Measurements from ENCODE around the gene ZNF880.
A peak's percentile ranks its signal among the peaks of the same experiment; 100 is the strongest.

Gene ZNF880

DNA sequence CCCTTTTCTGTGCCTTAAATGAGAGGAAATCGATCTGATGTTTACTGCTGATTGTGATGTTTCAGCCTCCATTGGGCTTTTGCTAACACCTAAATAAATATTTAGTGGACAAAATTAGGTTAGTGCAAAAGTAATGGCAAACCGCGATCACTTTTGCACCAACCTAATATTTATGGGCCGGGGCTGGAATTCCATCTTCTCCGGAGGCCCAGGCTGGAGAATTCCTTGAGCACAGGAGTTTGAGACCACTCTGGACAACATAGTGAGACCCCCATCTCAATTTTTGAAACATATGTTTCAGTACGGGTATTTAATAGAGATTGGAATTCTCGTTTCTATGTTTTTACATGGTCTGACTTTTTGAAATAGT, 603 bp downstream of the ZNF880 start:
- peaks cover 27% of the 10 kb centered on the region for H3K36me3 ChIP-seq (ENCODE audit: insufficient read depth, low read depth, low read length)
- H3K9ac ChIP-seq (ENCODE audit: low read depth, low read length), result peak overlapping the region; percentile 92; the same call in 1 of the 2 replicates
- H3K9me3 ChIP-seq (ENCODE audit: insufficient read depth, low read depth, low read length), result peaks cover 58% of the 10 kb centered on the region
- peak overlapping the region; percentile 84 for H3K27ac ChIP-seq (ENCODE audit: low read length)
- H3K4me1 ChIP-seq (ENCODE audit: insufficient read depth, low read length), result no peaks in the 10 kb centered on the region
- H3K27me3 ChIP-seq (ENCODE audit: insufficient read depth, low read length), result no peaks in the 10 kb centered on the region
- peak overlapping the region; percentile 82; the same call in 1 of the 2 replicates for H3K4me3 ChIP-seq (ENCODE audit: low read length)

DNA sequence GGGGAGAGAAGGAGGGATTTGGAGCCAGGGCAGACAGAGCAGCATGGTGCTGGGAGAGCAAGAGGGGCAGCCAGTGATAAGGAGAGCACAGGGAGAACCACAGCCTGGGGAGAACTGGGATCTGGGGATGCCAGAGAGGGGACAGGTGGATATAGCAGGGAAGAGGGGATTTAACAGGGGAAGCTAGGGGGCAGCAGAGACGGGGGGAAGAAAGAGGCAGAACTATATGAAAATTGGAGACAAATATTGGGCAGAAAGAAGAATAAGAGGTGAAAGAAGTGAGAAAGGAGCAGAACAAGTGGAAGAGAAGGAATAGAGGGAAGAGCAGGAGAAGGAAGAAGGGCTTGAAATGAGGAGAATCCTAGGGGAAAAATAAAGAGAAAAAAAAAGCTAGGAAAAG, 21.4 kb downstream of the ZNF880 start:
- no peaks in the 10 kb centered on the region for H3K4me1 ChIP-seq (ENCODE audit: insufficient read depth, low read length)
- H3K9ac ChIP-seq (ENCODE audit: low read depth, low read length), result no peak overlapping the region
- no peak overlapping the region for H3K27ac ChIP-seq (ENCODE audit: low read length)
- H3K9me3 ChIP-seq (ENCODE audit: insufficient read depth, low read depth, low read length), result peaks cover 60% of the 10 kb centered on the region
- H3K27me3 ChIP-seq (ENCODE audit: insufficient read depth, low read length), result no peaks in the 10 kb centered on the region
- H3K4me3 ChIP-seq (ENCODE audit: low read length), result no peak overlapping the region
- H3K36me3 ChIP-seq (ENCODE audit: insufficient read depth, low read depth, low read length), result no peaks in the 10 kb centered on the region

DNA sequence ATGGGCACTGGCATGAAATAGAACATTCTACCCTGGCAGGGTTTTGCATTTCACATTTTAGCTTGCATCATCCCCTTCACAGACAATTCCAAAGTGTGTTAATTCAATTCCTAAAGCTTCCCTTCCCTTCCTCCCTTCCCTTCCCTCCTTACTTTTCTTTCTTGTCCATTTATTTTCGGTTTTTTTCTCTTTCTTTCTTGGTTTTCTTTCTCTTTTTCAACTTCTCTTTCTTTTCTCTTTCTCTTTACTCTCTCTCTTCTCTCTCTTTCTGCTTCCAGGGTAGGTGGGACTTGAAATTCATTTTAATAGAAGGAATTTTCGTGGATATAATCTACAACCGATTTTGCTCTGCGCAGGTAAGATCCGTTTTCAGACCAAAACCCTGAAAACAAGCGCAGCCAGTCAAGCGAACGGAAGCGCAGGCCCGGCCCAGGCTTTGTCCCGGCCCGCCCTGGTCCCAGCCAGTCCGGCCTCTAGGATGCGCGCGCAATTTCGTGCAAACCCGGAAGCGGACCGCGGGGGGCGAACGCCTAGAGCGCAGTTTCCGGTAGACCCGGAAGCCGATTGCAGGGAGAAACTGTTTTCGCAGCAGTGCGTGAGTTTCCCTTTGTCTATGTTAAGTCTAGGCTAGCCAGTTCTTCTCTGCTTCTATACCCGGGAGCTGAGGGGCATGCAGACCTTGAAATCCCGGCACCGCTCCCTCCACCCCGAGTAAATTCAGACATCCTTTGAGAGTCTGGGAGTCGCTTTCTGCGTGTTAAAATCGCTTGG, 27.8 kb downstream of the ZNF880 start, which contains the start of gene ZNF528:
Gene ZNF528, plus strand, starts transcription at position 540 of the 771 bp plus-strand sequence. CDS start 4,165 bp downstream, outside the sequence.
- H3K27ac ChIP-seq (ENCODE audit: low read length), result no peak within 1 kb of the TSS
- H3K9ac ChIP-seq (ENCODE audit: low read depth, low read length), result no peak within 1 kb of the TSS
- H3K36me3 ChIP-seq (ENCODE audit: insufficient read depth, low read depth, low read length), result no peaks in the 10 kb centered on the region

DNA sequence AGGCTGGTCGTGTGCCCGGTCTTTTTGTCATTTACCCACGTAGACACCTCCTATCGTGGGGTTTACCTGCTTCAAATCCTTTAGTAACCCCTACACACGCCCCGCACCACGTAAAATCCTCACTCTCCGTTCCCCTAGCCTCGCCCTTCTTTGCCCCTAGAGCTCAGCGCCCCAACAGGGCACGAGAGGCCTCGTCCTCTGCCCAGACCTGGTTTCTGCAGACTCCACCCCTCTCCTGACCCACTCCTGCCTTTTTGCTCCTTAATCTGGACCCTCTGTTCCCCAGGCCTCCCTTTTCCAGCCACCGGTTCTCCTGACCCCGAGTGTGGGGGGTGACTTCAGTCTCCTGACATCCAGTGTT, 28.3 kb downstream of the ZNF880 start:
- Histone ChIP-seq H3K27ac (ENCODE audit: low read length) (no peak overlapping the region), H3K36me3 (ENCODE audit: insufficient read depth, low read depth, low read length) (no peaks in the 10 kb centered on the region), H3K4me3 (ENCODE audit: low read length) (no peak overlapping the region), H3K27me3 (ENCODE audit: insufficient read depth, low read length) (no peaks in the 10 kb centered on the region), H3K4me1 (ENCODE audit: insufficient read depth, low read length) (no peaks in the 10 kb centered on the region), H3K9me3 (ENCODE audit: insufficient read depth, low read depth, low read length) (peaks cover 58% of the 10 kb centered on the region), H3K9ac (ENCODE audit: low read depth, low read length) (no peak overlapping the region)

More for the DNA sequence above, 27.8 kb downstream of the ZNF880 start, which contains the start of gene ZNF528:
- Histone ChIP-seq H3K4me3 (ENCODE audit: low read length) (no peak within 1 kb of the TSS), H3K4me1 (ENCODE audit: insufficient read depth, low read length) (no peaks in the 10 kb centered on the region), H3K27me3 (ENCODE audit: insufficient read depth, low read length) (no peaks in the 10 kb centered on the region), H3K9me3 (ENCODE audit: insufficient read depth, low read depth, low read length) (peaks cover 58% of the 10 kb centered on the region)

DNA sequence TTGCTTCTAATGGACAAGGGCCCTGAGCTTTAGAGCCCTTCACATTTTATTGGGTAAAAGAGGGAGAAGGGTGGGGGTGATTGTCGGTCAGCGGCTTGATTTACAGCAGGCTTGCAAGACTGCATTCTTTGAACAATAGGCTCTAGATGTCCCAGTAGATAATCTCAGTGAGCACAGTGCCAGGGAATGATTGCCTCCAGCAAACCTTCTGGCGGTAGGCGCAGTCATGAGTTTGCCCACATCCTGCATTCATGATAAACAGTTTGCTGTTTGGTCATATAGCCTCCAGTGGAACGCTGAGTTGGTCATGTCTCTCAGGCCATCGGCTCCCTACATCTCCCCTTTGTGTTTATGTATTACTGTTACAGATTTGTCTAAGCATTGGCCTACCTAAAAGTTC, 40.6 kb downstream of the ZNF880 start:
- H3K27me3 ChIP-seq (ENCODE audit: insufficient read depth, low read length), result no peaks in the 10 kb centered on the region
- no peaks in the 10 kb centered on the region for H3K4me1 ChIP-seq (ENCODE audit: insufficient read depth, low read length)
- no peak overlapping the region for H3K27ac ChIP-seq (ENCODE audit: low read length)
- no peak overlapping the region for H3K9ac ChIP-seq (ENCODE audit: low read depth, low read length)
- no peaks in the 10 kb centered on the region for H3K36me3 ChIP-seq (ENCODE audit: insufficient read depth, low read depth, low read length)
- H3K9me3 ChIP-seq (ENCODE audit: insufficient read depth, low read depth, low read length), result peaks cover 83% of the 10 kb centered on the region
- H3K4me3 ChIP-seq (ENCODE audit: low read length), result no peak overlapping the region

DNA sequence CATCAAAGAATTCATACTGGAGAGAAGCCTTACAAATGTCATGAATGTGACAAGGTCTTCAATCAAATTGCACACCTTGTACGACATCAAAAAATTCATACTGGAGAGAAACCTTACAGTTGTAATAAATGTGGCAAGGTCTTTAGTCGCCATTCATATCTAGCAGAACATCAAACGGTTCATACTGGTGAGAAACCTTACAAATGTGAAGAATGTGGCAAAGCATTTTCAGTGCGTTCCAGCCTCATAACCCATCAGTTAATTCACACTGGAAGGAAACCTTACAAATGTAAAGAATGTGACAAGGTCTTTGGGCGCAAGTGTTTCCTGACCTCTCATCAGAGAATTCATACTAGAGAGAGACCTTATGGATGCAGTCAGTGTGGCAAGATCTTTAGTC, 46.0 kb downstream of the ZNF880 start:
- peaks cover 90% of the 10 kb centered on the region for H3K9me3 ChIP-seq (ENCODE audit: insufficient read depth, low read depth, low read length)
- H3K36me3 ChIP-seq (ENCODE audit: insufficient read depth, low read depth, low read length), result no peaks in the 10 kb centered on the region

DNA sequence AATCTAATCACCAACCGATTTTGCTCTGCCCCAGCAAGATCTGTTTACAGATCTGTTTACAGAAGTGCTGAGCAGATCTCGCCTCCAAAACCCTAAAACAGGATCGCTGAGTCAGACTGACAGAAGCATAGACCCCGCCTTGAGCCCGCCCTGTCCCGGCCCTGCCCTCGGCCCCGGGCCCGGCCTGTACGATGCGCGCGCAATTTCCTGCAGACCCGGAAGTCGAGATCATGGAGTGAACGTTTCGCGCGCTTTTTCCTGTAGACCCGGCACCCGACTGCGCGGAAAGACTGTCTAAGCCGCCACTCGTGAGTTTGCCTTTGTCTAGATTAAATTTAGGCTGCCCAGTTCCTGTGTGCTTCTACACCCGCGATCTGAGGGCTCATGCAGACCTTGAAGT, 59.2 kb downstream of the ZNF880 start, which contains the start of gene ZNF534:
Gene ZNF534, plus strand, starts transcription at position 212 of the 400 bp plus-strand sequence. CDS start 2,327 bp downstream, outside the sequence.
- no peak within 1 kb of the TSS for H3K27ac ChIP-seq (ENCODE audit: low read length)
- H3K9me3 ChIP-seq (ENCODE audit: insufficient read depth, low read depth, low read length), result peaks cover 67% of the 10 kb centered on the region
- no peak within 1 kb of the TSS for H3K9ac ChIP-seq (ENCODE audit: low read depth, low read length)
- H3K27me3 ChIP-seq (ENCODE audit: insufficient read depth, low read length), result no peaks in the 10 kb centered on the region
- no peaks in the 10 kb centered on the region for H3K4me1 ChIP-seq (ENCODE audit: insufficient read depth, low read length)
- H3K4me3 ChIP-seq (ENCODE audit: low read length), result no peak within 1 kb of the TSS
- H3K36me3 ChIP-seq (ENCODE audit: insufficient read depth, low read depth, low read length), result no peaks in the 10 kb centered on the region

More for the DNA sequence above, 46.0 kb downstream of the ZNF880 start:
- H3K4me3 ChIP-seq (ENCODE audit: low read length), result no peak overlapping the region
- no peak overlapping the region for H3K27ac ChIP-seq (ENCODE audit: low read length)
- no peaks in the 10 kb centered on the region for H3K27me3 ChIP-seq (ENCODE audit: insufficient read depth, low read length)
- no peaks in the 10 kb centered on the region for H3K4me1 ChIP-seq (ENCODE audit: insufficient read depth, low read length)
- no peak overlapping the region for H3K9ac ChIP-seq (ENCODE audit: low read depth, low read length)
